GM18517 (cell line): ENCODE data around the gene INSRR.

Experiments
- ATAC-seq: cut with Tn5 transposase; IDR thresholded peaks from one replicate; pipeline ENCODE4 v1.9.1; 2021; ENCODE audit warnings: mild to moderate bottlenecking, moderate library complexity; ENCODE audit not compliant: unreplicated experiment

Gene INSRR

DNA sequence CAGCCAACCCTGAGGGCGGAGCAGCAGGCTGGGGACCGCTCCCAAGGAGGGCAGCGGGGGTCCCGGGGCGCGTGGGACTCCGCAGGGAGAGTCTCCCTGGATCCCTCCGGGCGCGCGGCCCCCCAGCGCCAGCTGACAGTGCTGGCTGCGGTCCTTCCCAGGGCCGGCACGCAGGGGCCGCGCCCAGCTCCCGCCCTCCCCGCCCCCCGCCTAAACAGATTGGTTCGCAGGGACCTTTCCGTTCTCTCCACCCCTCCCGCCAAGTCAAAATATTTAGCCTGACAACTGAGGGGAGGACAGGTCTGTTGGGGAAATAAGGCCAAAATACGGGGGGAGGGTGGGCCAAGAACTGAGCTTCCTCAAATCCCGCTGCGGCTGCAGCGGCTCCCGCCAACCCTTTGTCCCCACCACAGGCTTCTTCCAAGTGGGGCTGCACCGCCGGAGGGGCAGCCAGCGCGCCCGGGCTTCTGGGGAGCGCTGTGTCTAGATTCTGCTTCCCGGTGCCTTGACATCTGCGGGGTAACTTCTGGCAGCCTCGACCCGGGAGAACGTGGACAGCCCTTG is at the start of gene INSRR:
TSS of gene INSRR (minus strand) at position 159 of the 564 bp plus-strand sequence. CDS start 496 bp downstream, outside the sequence.
- no peak for ATAC-seq

DNA sequence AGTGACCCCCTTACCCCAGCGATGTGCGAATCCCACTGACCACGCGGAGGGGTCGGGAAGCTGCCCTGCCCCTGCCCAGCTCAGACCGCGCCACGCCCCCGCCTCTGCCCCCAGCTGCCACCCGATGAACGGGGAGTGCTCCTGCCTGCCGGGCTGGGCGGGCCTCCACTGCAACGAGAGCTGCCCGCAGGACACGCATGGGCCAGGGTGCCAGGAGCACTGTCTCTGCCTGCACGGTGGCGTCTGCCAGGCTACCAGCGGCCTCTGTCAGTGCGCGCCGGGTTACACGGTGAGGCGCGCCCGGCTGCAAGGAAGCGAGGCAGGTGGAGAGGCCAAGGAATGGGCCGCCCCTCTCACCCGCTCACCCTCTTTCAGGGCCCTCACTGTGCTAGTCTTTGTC is 49.6 kb upstream of the INSRR start:
- no peak for ATAC-seq

- ATAC-seq = no peak
Measured at GRCh38 chr1:156906206-156906906, 47.4 kb upstream of the INSRR start.

- no peak for ATAC-seq
Measured at GRCh38 chr1:156905651-156906050, 46.7 kb upstream of the INSRR start.

- no peak for ATAC-seq
Measured at GRCh38 chr1:156905176-156905575, 46.3 kb upstream of the INSRR start.

DNA sequence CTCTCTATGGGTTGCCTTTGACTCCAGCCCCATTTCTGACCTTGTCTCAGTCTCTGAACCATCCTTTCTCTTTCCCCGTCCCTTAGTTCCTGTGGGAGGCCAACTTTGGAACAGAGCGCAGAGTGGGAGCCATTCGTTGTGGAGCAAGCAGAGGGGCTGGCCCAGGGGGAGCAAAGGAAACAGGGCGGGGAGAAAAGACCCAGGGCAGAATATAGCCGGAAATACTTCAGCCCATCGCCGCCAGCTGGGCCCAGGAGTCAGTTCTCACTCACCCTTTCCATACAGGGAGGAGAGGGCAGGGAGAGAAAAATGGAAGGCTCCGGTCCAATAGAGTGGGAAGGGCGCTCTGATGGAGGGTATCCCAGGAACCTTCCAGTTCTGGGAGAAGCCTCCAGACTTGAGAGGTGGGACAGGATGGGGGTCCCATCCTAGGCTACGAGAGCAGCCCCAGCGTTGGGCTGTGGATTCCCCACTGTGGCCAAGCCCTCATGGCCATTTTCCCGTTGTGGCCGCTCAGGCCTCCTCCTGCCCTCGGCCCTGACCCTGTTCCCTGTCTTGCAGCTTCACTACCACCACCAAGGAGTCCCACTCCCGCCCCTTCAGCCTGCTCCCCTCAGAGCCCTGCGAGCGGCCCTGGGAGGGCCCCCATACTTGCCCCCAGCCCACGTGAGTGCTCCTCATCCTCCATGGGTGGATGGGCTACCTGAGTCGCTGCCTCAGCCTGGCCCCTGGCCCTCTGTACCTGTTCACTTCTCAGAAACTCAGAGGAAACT is 45.5 kb upstream of the INSRR start:
- no peak for ATAC-seq

DNA sequence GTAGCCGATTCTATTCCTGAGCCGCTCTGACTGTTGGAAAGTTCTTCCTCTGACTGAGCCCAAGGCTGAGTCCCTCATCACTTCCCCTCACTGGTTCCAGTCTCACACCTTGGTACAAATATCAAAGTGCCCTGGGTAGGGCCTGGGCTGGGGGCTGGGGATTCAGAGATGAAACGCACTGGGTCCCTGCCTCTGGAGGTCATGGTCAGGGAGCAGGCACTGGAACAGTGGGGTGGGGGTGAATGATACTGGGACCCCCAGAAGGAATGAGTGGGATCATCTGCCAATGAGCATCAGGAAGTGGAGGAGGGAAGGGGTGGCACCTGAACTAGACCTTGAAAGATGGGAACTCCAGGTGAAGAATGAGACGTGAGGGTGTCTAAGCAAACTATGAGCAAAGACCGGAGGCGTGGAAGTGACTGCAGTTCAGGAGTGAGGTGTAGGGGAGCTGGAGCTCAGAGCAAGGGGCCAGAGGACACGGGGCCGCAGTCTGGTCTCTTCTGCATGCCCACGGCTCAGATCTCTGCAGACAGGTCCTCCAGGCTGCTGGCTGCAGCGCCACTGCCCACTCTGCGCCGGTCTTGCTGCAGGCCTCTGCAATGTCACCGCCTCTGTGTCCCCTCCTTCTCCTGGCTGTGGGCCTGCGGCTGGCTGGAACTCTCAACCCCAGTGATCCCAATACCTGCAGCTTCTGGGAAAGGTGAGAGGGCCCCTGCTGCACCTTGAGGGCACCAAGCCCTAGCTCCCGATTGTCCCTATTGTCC is 44.6 kb upstream of the INSRR start:
- ATAC-seq = no peak

DNA sequence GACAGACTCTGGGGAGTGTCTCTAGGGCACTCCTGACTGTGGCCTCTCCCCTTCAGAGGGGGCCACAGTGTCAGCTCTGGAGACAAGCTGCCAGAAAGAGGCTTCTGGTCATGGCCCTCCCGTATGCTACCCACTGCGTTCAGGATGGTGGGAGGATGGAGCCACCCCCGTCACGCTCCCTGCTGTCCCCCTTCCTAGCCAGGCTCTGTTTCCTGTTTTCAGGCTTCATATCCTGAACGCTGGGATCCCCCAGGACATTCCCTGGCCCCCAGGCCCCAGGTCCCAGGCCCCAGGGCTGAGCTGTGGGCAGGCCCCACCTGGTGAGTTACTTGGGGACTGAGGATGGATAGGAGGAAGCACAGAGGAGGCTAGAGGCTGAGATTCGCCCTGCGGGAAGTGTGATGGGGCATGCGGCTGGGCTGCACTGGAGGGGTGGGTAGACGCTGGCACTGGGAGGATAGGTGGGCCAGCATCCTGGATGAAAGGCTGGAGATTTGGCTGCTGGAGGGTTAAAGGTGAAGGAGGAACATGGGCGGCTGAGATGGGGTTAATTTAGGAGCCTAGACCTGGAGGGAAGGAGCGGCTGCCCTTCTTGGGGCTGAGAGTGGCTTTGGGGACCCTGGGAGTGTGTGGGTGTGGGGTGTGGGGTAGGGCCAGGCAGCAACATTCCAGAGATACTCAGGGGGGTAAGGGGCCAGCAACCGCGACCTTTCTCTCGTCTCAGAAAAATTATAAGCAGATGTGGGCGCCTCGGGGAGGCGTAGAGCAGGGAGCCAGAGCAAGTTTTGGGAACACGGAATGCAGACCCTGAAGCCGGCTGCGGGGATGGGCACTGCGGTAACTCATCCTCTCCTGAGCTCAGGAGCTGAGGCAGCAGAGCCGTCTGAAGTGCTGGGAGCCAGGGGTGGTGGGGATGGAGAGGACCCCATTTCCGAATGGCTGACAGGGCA is 43.3 kb upstream of the INSRR start:
- ATAC-seq = no peak

- no peak for ATAC-seq
Measured at GRCh38 chr1:156901590-156901900, 42.6 kb upstream of the INSRR start.

DNA sequence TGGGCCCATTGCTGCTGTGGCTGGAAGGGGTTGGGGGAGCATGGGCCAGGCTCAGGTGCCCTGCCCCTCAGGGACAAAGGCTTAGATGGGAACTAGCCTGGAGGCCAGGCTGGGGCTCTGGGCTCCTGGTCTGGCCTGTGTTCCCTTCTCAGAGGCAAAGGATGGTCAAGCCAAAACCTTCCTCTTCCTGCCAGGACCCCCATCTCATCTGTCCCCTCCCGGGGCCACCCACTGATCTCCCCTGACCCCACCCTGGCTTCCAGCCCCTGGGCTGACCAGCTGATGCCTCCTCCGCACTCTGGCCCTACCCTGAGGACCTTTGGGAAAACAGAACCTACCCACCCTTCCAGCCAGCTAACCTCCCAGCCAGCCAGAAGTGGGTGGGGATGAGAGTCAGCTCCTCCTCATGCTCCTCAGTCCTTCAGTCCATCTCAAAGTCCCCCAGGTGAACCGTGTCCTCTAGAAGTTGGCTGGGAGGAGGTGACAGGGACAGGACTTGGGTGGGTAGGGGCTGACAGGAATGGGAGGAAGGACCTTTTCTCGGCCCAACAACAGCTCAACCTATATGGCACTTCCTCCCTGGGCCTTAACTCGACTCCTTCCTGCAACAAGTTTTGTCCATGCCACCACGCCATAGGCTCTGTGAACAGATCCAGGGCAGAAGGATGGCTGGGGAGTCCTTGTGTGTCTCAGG is 42.1 kb upstream of the INSRR start:
- no peak for ATAC-seq

- no peak for ATAC-seq
Measured at GRCh38 chr1:156899956-156900718, 41.2 kb upstream of the INSRR start.

DNA sequence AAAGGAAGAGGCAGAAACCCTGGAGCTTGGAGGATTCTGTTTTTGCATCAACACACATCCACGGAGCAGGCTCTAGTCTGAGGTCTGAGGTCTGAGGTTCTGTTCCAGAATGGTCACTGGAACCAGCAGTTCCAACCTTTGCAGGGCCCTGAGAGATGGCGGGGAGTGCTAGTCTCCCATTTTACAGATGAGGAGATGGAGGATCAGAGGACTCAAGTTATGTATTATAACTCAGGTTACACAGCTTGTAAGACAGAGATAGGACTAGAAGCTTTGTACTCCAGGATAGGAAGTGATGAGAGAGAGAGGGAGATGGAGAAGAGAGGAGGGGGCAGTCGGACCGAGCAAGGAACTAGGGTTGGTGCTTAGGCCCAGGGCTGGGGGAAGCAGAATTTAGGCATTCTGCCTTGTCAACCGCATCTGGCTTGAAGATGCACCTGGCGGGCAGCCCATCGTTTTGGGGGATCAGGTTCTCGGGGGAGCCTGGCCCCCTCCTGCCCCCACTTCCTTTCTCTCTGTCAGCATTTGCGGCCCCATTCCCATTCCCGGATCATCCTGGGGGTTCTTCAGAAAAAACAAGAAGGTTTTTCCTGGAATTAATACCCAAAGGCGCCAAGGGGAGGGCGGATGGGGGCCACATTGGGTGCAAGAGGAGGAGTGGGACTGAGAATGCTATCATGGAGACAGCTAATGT is 40.2 kb upstream of the INSRR start:
- no peak for ATAC-seq

DNA sequence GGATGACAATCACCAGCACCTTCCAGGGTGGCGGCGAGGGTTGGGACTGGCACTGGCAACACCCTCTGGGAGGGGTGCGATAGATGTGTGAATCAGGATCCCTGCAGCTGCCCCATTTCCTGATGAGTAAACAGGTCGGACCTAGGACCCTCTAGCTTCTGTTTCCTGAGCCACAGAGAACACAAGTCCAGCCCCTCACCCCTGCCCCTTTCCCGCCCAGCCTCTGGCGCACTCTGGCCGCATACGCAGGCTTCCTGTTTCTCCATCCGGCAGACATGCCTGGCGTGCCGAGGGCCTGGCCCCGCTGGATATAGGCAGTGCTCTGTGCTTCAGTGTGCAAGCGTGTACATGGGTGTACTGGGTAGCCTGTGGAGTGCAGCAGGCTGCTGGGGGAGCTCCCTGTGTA is 39.2 kb upstream of the INSRR start:
- ATAC-seq = no peak

DNA sequence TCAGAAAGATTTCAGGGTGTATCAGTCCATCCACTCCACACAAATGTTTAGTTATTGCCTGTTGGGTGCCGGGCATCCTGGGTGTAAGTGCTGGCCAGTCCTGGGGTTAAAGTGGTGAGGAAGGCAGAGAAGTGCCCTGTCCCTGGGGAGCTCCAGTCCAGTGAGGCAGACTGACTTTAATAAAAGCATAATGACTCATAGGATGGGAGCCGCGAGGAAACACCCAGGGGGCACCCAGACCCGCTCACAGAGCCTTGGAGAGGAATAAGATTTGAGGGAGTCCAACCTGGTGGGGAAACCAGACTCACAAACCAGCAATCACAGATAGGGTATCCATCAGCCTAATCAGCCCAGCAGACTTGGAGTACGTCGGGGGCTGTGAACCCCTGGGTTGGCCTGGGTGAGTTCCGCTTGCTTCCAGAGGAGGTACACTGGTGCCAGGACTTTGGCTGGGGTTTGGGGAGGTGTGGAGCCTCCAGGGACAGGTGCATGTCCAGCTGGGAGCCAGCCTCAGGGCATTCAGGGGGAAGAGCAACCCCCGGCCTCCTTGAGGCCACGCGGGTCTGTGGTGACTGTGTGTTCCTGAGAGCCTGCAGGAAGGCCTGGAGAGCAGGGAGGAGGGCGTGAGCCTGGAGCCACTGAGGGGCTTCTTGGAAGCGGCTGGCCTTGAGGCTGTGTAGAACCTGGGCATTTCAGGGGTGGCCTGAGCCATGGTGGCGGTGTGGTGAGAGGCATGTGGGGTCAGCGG is 38.3 kb upstream of the INSRR start:
- no peak for ATAC-seq

- ATAC-seq = no peak
Measured at GRCh38 chr1:156896490-156897033, 37.6 kb upstream of the INSRR start.

DNA sequence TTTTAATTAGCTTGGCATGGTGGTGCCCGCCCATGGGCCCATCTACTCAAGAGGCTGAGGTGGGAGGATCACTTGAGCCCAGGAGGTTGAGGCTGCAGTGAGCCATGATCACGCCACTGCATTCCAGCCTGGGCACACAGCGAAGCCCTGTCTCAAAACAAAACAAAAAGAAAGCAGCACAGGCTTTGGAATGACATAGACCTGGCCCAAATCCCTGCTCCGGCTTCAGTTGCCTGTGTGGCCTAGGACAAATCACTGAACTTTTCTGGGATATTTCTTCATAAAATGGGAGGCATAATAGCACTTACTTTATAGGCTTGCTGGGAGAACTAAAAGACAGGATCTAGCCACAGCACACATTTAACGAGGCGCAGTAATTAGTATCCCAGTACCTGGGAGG is 37.0 kb upstream of the INSRR start:
- ATAC-seq = no peak

- no peak for ATAC-seq
Measured at GRCh38 chr1:156895455-156895812, 36.5 kb upstream of the INSRR start.
